NCI-H2227 treated with DMSO at 0.1 percent for 48 hours (cell line): ENCODE results near the gene TENM4.
"Not testable (repeated sequence)": the region's sequence is repeated elsewhere in the genome, so short reads cannot be mapped to it uniquely, and the experiment has no call there.

Source experiments
- DNase-seq: peaks from one replicate; lab custom pipeline; 2025; lab: John Stamatoyannopoulos, UW

Gene TENM4

GRCh38 chr11:79021601-79022000 is 419.2 kb downstream of the TENM4 start:
- no peak for DNase-seq

GRCh38 chr11:79019975-79020374 is 420.9 kb downstream of the TENM4 start:
- DNase-seq, result no peak

GRCh38 chr11:79019277-79019676 is 421.6 kb downstream of the TENM4 start:
- no peak for DNase-seq

GRCh38 chr11:79018371-79018849 is 422.4 kb downstream of the TENM4 start:
- no peak for DNase-seq

- no peak for DNase-seq
These were observed 423.0 kb downstream of the TENM4 start for GRCh38 chr11:79017811-79018210.

- no peak for DNase-seq
These were observed 427.3 kb downstream of the TENM4 start for GRCh38 chr11:79013509-79013908.

- no peak for DNase-seq
These were observed 429.5 kb downstream of the TENM4 start for GRCh38 chr11:79011357-79011756.

GRCh38 chr11:79007771-79008402 is 432.9 kb downstream of the TENM4 start:
- DNase-seq, result no peak

GRCh38 chr11:79006854-79007253 is 434.0 kb downstream of the TENM4 start:
- no peak for DNase-seq

GRCh38 chr11:78996007-78996406 is 444.8 kb downstream of the TENM4 start:
- no peak for DNase-seq

GRCh38 chr11:78995171-78995570 is 445.7 kb downstream of the TENM4 start:
- no peak for DNase-seq

GRCh38 chr11:78993802-78994430 is 446.9 kb downstream of the TENM4 start:
- no peak for DNase-seq

- no peak for DNase-seq
These were observed 449.1 kb downstream of the TENM4 start for GRCh38 chr11:78991681-78992080.

GRCh38 chr11:78990261-78990660 is 450.6 kb downstream of the TENM4 start:
- DNase-seq, result no peak

GRCh38 chr11:78987748-78988147 is 453.1 kb downstream of the TENM4 start:
- no peak for DNase-seq

GRCh38 chr11:78986305-78986704 is 454.5 kb downstream of the TENM4 start:
- no peak for DNase-seq

GRCh38 chr11:78985663-78986062 is 455.2 kb downstream of the TENM4 start:
- DNase-seq, result no peak

GRCh38 chr11:78982473-78982872 is 458.4 kb downstream of the TENM4 start:
- no peak for DNase-seq

- no peak for DNase-seq
These were observed 459.7 kb downstream of the TENM4 start for GRCh38 chr11:78981153-78981552.

GRCh38 chr11:78978831-78979230 is 462.0 kb downstream of the TENM4 start:
- no peak for DNase-seq

- DNase-seq, result not testable (repeated sequence)
These were observed 463.0 kb downstream of the TENM4 start for GRCh38 chr11:78977848-78978247.

- no peak for DNase-seq
These were observed 463.8 kb downstream of the TENM4 start for GRCh38 chr11:78977009-78977408.

- no peak for DNase-seq
These were observed 465.7 kb downstream of the TENM4 start for GRCh38 chr11:78975081-78975480.

GRCh38 chr11:78973876-78974275 is 467.0 kb downstream of the TENM4 start:
- DNase-seq, result no peak
